Osteocyte (in vitro differentiated cells): ENCODE measurements around the gene PI4KB. TPM values are rescaled to one million over a fixed set of nuclear protein-coding genes. Genes with fewer than 3 reads are reported as not detected.

ENCODE experiments used
- DNase-seq: peaks from one replicate; pipeline ENCODE4 v3.0.0; 2021; ENCODE audit warnings: mixed read lengths; ENCODE audit not compliant: unreplicated experiment; ENCODE audit errors: extremely low spot score
- H3K27ac Mint-ChIP-seq: one replicate; pipeline ENCODE4 v1.8.0; 2021; ENCODE audit warnings: mild to moderate bottlenecking, mixed read lengths; ENCODE audit not compliant: unreplicated experiment
- H3K27me3 Mint-ChIP-seq: one replicate; pipeline ENCODE4 v1.8.0; 2021; ENCODE audit warnings: mixed read lengths; ENCODE audit not compliant: unreplicated experiment
- H3K36me3 Mint-ChIP-seq: one replicate; pipeline ENCODE4 v1.8.0; 2021; ENCODE audit warnings: mixed read lengths; ENCODE audit not compliant: unreplicated experiment
- H3K4me1 Mint-ChIP-seq: one replicate; pipeline ENCODE4 v1.8.0; 2021; ENCODE audit warnings: mixed read lengths; ENCODE audit not compliant: unreplicated experiment
- H3K4me3 Mint-ChIP-seq: one replicate; pipeline ENCODE4 v1.8.0; 2021; ENCODE audit warnings: mild to moderate bottlenecking, moderate library complexity, mixed read lengths; ENCODE audit not compliant: unreplicated experiment
- H3K9me3 Mint-ChIP-seq: one replicate; pipeline ENCODE4 v1.8.0; 2021; ENCODE audit warnings: mixed read lengths; ENCODE audit not compliant: unreplicated experiment
- CTCF ChIP-seq: fragments of 200-600 bp; sonication (generic); IDR thresholded peaks from 2 replicates; pipeline ENCODE4 v1.5.0; 2021; ENCODE audit warnings: antibody characterized with exemption, mild to moderate bottlenecking, moderate library complexity
- total RNA-seq: library from RNA; stranded (reverse); gene quantifications from 2 replicates; pipeline ENCODE4 v1.2.1, GENCODE V29; 2021

The PI4KB gene
- total RNA-seq, 1 donor from 2014 or later, result 74.1 TPM

- Mint-ChIP-seq H3K27ac (no peak overlapping the region), H3K27me3 (no peaks in the 10 kb centered on the region), H3K4me3 (no peak overlapping the region), H3K36me3 (peaks cover 58% of the 10 kb centered on the region), H3K9me3 (no peaks in the 10 kb centered on the region), H3K4me1 (peaks cover 2% of the 10 kb centered on the region)
- TF ChIP-seq CTCF, result no peak
- DNase-seq, result no peak
Observed at GRCh38 chr1:151246786-151247185, 80.4 kb downstream of the PI4KB start.

- no peak for DNase-seq
- Mint-ChIP-seq H3K9me3 (no peaks in the 10 kb centered on the region), H3K27ac (no peak overlapping the region), H3K4me3 (no peak overlapping the region), H3K27me3 (no peaks in the 10 kb centered on the region), H3K36me3 (peaks cover 63% of the 10 kb centered on the region), H3K4me1 (no peaks in the 10 kb centered on the region)
- no peak for TF ChIP-seq CTCF
Observed at GRCh38 chr1:151243683-151244216, 83.5 kb downstream of the PI4KB start.

DNA sequence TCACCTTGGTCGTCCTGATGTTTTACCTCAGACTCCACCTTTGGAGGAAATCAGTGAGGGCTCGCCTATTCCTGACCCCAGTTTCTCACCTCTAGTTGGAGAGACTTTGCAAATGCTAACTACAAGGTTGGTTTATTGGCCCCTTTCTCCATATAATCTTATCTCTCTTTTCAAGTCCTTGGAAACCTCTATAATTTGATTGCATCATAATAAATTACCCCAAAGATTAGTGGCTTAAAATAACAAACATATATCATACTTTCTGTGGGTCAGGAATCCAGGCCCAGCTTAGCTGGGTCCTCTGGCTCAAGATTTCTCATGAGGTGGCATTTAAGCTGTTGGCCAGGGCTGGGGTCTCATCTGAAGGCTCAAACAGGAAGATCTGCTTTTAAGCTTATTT, 84.8 kb downstream of the PI4KB start:
- no peak overlapping the region for H3K27ac Mint-ChIP-seq
- H3K4me3 Mint-ChIP-seq, result no peak overlapping the region
- no peak for DNase-seq
- TF ChIP-seq CTCF, result no peak
- no peaks in the 10 kb centered on the region for H3K27me3 Mint-ChIP-seq
- no peaks in the 10 kb centered on the region for H3K9me3 Mint-ChIP-seq
- peaks cover 64% of the 10 kb centered on the region for H3K36me3 Mint-ChIP-seq
- peaks cover 11% of the 10 kb centered on the region for H3K4me1 Mint-ChIP-seq

Other genes with a start within 250 kb of the PI4KB start
- 24.7 and 28.2 TPM in 2 replicates for gene SEMA6C, start 180.8 kb downstream of the PI4KB start, total RNA-seq
- gene TNFAIP8L2, start 170.8 kb downstream of the PI4KB start, total RNA-seq, result not detected in 2 replicates
- gene LYSMD1, start 161.5 kb downstream of the PI4KB start, total RNA-seq, result 12.6 and 13.3 TPM in 2 replicates
- 45.0 and 49.8 TPM in 2 replicates for gene SCNM1, start 161.3 kb downstream of the PI4KB start, total RNA-seq
- gene TMOD4, start 151.4 kb downstream of the PI4KB start, total RNA-seq, result 2.8 TPM in 1 of 2 replicates, not detected in the other
- gene VPS72, start 137.2 kb downstream of the PI4KB start, total RNA-seq, result 77.5 and 91.6 TPM in 2 replicates
- gene PIP5K1A, start 128.9 kb downstream of the PI4KB start, total RNA-seq, result 84.4 and 89.5 TPM in 2 replicates
- 133 and 150 TPM in 2 replicates for gene PSMD4, start 72.7 kb downstream of the PI4KB start, total RNA-seq
- gene ZNF687, start 45.1 kb downstream of the PI4KB start, total RNA-seq, result 23.7 and 25.9 TPM in 2 replicates
- gene RFX5, start 19.8 kb upstream of the PI4KB start, total RNA-seq, result 36.7 and 37.9 TPM in 2 replicates
- 8.1 and 10.2 TPM in 2 replicates for gene SELENBP1, start 45.3 kb upstream of the PI4KB start, total RNA-seq
- 272 and 280 TPM in 2 replicates for gene PSMB4, start 72.2 kb upstream of the PI4KB start, total RNA-seq
- 105 and 107 TPM in 2 replicates for gene POGZ, start 132.1 kb upstream of the PI4KB start, total RNA-seq
- 0.99 and 1.7 TPM in 2 replicates for gene CGN, start 184.0 kb upstream of the PI4KB start, total RNA-seq
- gene TUFT1, start 212.9 kb upstream of the PI4KB start, total RNA-seq, result 7.1 and 9.0 TPM in 2 replicates